Measurements from ENCODE around the gene TLR7. TPM values are rescaled to one million over a fixed set of nuclear protein-coding genes. Genes with fewer than 3 reads are reported as not detected.

The TLR7 gene
- total and polyA plus RNA-seq, 10 of the 15 experiments (the other 5 are each of a cell fraction or from before 2014, with no cell fraction given), result 12.0 to 44.4 (median 22.6) TPM

DNA sequence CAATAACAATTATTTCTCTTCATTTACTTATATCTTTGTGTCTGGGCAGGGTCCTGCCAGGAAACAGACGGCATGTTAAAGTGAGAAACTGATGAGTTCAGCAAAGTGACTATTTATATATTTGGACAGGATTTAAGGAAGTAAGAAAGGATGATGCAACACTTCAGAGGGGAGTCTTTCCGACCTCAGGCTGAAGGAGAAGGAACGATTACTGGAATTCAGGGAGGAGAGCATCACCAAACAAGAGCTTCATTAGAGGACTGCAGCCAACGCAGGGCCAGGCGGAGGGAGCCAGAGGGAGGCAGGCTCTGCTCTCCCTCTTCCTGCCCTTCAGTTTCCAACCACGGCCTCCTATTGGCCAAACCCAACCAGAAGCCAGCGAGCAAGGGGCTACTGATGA is 1.5 kb upstream of the TLR7 start:
- peaks cover 14% of the 10 kb centered on the region for H3K4me1 ChIP-seq (ENCODE audit: control insufficient read depth, insufficient read depth, low read length)
- no peak for TF ChIP-seq MEF2A (IDR thresholded peaks at IDR 0.05; ENCODE audit: insufficient read depth, low read depth, low read length)
- TF ChIP-seq, protein P1, sequence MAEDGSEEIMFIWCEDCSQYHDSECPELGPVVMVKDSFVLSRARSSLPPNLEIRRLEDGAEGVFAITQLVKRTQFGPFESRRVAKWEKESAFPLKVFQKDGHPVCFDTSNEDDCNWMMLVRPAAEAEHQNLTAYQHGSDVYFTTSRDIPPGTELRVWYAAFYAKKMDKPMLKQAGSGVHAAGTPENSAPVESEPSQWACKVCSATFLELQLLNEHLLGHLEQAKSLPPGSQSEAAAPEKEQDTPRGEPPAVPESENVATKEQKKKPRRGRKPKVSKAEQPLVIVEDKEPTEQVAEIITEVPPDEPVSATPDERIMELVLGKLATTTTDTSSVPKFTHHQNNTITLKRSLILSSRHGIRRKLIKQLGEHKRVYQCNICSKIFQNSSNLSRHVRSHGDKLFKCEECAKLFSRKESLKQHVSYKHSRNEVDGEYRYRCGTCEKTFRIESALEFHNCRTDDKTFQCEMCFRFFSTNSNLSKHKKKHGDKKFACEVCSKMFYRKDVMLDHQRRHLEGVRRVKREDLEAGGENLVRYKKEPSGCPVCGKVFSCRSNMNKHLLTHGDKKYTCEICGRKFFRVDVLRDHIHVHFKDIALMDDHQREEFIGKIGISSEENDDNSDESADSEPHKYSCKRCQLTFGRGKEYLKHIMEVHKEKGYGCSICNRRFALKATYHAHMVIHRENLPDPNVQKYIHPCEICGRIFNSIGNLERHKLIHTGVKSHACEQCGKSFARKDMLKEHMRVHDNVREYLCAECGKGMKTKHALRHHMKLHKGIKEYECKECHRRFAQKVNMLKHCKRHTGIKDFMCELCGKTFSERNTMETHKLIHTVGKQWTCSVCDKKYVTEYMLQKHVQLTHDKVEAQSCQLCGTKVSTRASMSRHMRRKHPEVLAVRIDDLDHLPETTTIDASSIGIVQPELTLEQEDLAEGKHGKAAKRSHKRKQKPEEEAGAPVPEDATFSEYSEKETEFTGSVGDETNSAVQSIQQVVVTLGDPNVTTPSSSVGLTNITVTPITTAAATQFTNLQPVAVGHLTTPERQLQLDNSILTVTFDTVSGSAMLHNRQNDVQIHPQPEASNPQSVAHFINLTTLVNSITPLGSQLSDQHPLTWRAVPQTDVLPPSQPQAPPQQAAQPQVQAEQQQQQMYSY (CRISPR knock-in tag; IDR thresholded peaks at IDR 0.05), result no peak
- TF ChIP-seq EP300 (IDR thresholded peaks at IDR 0.05; ENCODE audit: borderline replicate concordance in 1 of 2, control insufficient read depth in 1 of 2, low read depth in 2 of 2, low read length in 2 of 2), result no peak
- TF ChIP-seq TAF1 (IDR thresholded peaks at IDR 0.05; ENCODE audit: borderline replicate concordance, low read depth, low read length), result no peak
- TF ChIP-seq NR2C2 (IDR thresholded peaks at IDR 0.05; ENCODE audit: borderline replicate concordance, control insufficient read depth, insufficient read length, low read depth), result no peak
- TF ChIP-seq HDAC6 (IDR thresholded peaks at IDR 0.05; ENCODE audit: unreplicated experiment), result no peak
- TF ChIP-seq RB1 (IDR thresholded peaks at IDR 0.05; ENCODE audit: borderline replicate concordance), result no peak
- TF ChIP-seq RAD21 (IDR thresholded peaks at IDR 0.05; ENCODE audit: insufficient read depth, low read depth, low read length), result no peak
- TF ChIP-seq ZZZ3 (IDR thresholded peaks at IDR 0.05; ENCODE audit: control insufficient read depth, insufficient read length, low read depth), result no peak
- TF ChIP-seq JUND (IDR thresholded peaks at IDR 0.05; ENCODE audit: low read depth, low read length), result no peak
- no peak for TF ChIP-seq KAT2A (conservative IDR thresholded peaks at IDR 0.05; ENCODE audit: control insufficient read depth, low read depth, low read length)
- no peak for TF ChIP-seq BMI1 (IDR thresholded peaks at IDR 0.05; ENCODE audit: borderline replicate concordance)
- no peak for TF ChIP-seq NRF1 (conservative IDR thresholded peaks at IDR 0.05; ENCODE audit: low read depth, low read length)
- TF ChIP-seq, protein P2, sequence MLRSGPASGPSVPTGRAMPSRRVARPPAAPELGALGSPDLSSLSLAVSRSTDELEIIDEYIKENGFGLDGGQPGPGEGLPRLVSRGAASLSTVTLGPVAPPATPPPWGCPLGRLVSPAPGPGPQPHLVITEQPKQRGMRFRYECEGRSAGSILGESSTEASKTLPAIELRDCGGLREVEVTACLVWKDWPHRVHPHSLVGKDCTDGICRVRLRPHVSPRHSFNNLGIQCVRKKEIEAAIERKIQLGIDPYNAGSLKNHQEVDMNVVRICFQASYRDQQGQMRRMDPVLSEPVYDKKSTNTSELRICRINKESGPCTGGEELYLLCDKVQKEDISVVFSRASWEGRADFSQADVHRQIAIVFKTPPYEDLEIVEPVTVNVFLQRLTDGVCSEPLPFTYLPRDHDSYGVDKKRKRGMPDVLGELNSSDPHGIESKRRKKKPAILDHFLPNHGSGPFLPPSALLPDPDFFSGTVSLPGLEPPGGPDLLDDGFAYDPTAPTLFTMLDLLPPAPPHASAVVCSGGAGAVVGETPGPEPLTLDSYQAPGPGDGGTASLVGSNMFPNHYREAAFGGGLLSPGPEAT (IDR thresholded peaks at IDR 0.05; ENCODE audit: low read depth), result no peak
- TF ChIP-seq BACH1 (IDR thresholded peaks at IDR 0.05; ENCODE audit: borderline replicate concordance), result no peak

More for the DNA sequence above, 1.5 kb upstream of the TLR7 start:
- FAIRE-seq (no peak), ATAC-seq (no peak), DNase-seq (ENCODE audit: low read depth, low spot score) (no peak)
- Histone ChIP-seq H3K4me2 (ENCODE audit: control insufficient read depth, insufficient read depth) (peak overlapping the region; percentile 33; the same call in 1 of the 2 replicates), H3K27me3 (replicated peaks in 1 of 2; ENCODE audit: control insufficient read depth in 2 of 2, insufficient read depth in 2 of 2, low read length in 1 of 2) (no peaks in the 10 kb centered on the region), H3K79me2 (ENCODE audit: control insufficient read depth, insufficient read depth, low read length) (peaks cover 34% of the 10 kb centered on the region), H3K27ac (ENCODE audit: control insufficient read depth, insufficient read depth) (no peak overlapping the region; the same call in none of the 2 replicates), H3K9ac (ENCODE audit: control insufficient read depth, insufficient read depth, low read length) (no peak overlapping the region), H2AFZ (ENCODE audit: control insufficient read depth, low read depth, low read length) (peak overlapping the region; percentile 28), H3K36me3 (ENCODE audit: control insufficient read depth in 2 of 2, insufficient read depth in 2 of 2, low read length in 1 of 2) (peaks cover 0 to 3% of the 10 kb centered on the region in 2 experiments; a peak in 1 of 4 replicates), H4K20me1 (ENCODE audit: control insufficient read depth, insufficient read depth) (no peaks in the 10 kb centered on the region), H3K9me3 (replicated peaks; ENCODE audit: control insufficient read depth, insufficient read depth, low read length) (no peaks in the 10 kb centered on the region; the same call in 2 of the 3 replicates), H3K4me3 (no peak overlapping the region)
- ChIA-PET SMC1A (ENCODE audit: uncharacterized antibody, unreplicated experiment) (interaction anchor here (1.1 to 8.0 kb wide), 4 partner anchors 11 to 51 kb away, joined by 3 to 51 read pairs (median 4); no protein-coding TSS in a partner anchor), POLR2A (interaction anchor here (0.5 to 1.3 kb wide), 3 partner anchors 10 to 141 kb away, joined by 3 read pairs; no protein-coding TSS in a partner anchor), CTCF (interaction anchor here (0.9 to 1.4 kb wide), 5 partner anchors 13 to 51 kb away, joined by 3 to 4 read pairs (median 3); no protein-coding TSS in a partner anchor), RAD21 (ENCODE audit: unreplicated experiment) (interaction anchor here (1.1 to 1.4 kb wide), 2 partner anchors 51 to 609 kb away, joined by 3 to 5 read pairs; no protein-coding TSS in a partner anchor)
- intact Hi-C loops (cut with micrococcal nuclease; ENCODE audit: unreplicated experiment) (loop anchor here (10.0 kb wide), 1 partner anchor 219 kb away; no protein-coding TSS in a partner anchor), in situ Hi-C loops (cut with MboI) (no loop called here)
- 59% methylated on average over 7 of the region's 7 CpGs for WGBS (ENCODE audit: insufficient coverage, insufficient replicate concordance, low lambda C conversion rate, missing lambda C conversion rate)
- BruUV-seq (replicated peaks), result no TSS peak

Data from GM12878 (cell line).